HUDEP-2 (cell line): Measurements from ENCODE around the gene YBX3.

Experiments
- DNase-seq, 76 experiments: peaks; one replicate each; lab custom pipeline; 2025; ENCODE audit not compliant: unreplicated experiment in 76 of 76; lab: John Stamatoyannopoulos, UW

The YBX3 gene

GRCh38 chr12:10673659-10674384, 49.3 kb downstream of the YBX3 start, which contains the start of gene STYK1:
Gene STYK1 (minus strand): TSS chr12:10674052. CDS start chr12:10634618, 39,434 bp downstream.
- peak in 29 of 76 experiments; percentile 2 to 49 (median 19) for DNase-seq

GRCh38 chr12:10672231-10672868, 50.8 kb downstream of the YBX3 start:
- no peak for DNase-seq

- DNase-seq, result no peak
Measured at GRCh38 chr12:10669533-10669932, 53.6 kb downstream of the YBX3 start.

GRCh38 chr12:10668526-10668925, 54.6 kb downstream of the YBX3 start:
- DNase-seq, result no peak

- DNase-seq, result no peak
Measured at GRCh38 chr12:10667581-10667980, 55.5 kb downstream of the YBX3 start.

GRCh38 chr12:10664499-10664898, 58.6 kb downstream of the YBX3 start:
- DNase-seq, result no peak

- no peak for DNase-seq
Measured at GRCh38 chr12:10663869-10664268, 59.3 kb downstream of the YBX3 start.

GRCh38 chr12:10661338-10661737, 61.8 kb downstream of the YBX3 start:
- no peak for DNase-seq

- DNase-seq, result no peak
Measured at GRCh38 chr12:10654003-10654402, 69.1 kb downstream of the YBX3 start.

GRCh38 chr12:10652192-10652591, 70.9 kb downstream of the YBX3 start:
- DNase-seq, result no peak
